Osteoblast (primary cell): Measurements from ENCODE around the gene PRMT3. TPM values are rescaled to one million over a fixed set of nuclear protein-coding genes. Genes with fewer than 3 reads are reported as not detected.

Experiments used
- DNase-seq: peaks from one replicate; pipeline ENCODE4 v3.0.0; 2011; ENCODE audit warnings: low spot score, mixed read lengths; ENCODE audit not compliant: insufficient read length; ENCODE audit errors: missing footprints
- H2AFZ ChIP-seq: 2 replicates; pipeline ENCODE4 v1.6.0; 2011; ENCODE audit warnings: mild to moderate bottlenecking, low read length
- H3K27ac ChIP-seq: 2 replicates; pipeline ENCODE4 v1.5.1; 2011; ENCODE audit warnings: mild to moderate bottlenecking, low read depth, low read length, moderate library complexity
- H3K27me3 ChIP-seq: 2 replicates; pipeline ENCODE4 v1.6.0; 2012; ENCODE audit warnings: mild to moderate bottlenecking, control low read depth, inconsistent platforms, low read length, moderate library complexity; ENCODE audit not compliant: insufficient read depth
- H3K36me3 ChIP-seq: 2 replicates; pipeline ENCODE4 v1.5.1; 2011; ENCODE audit warnings: mild to moderate bottlenecking, low read length, control low read depth, moderate library complexity; ENCODE audit not compliant: insufficient read depth
- H3K4me1 ChIP-seq: 2 replicates; pipeline ENCODE4 v1.5.1; 2011; ENCODE audit warnings: mild to moderate bottlenecking, low read length, control low read depth, moderate library complexity; ENCODE audit not compliant: insufficient read depth
- H3K4me2 ChIP-seq: 2 replicates; pipeline ENCODE4 v1.6.0; 2011; ENCODE audit warnings: mild to moderate bottlenecking, low read length; ENCODE audit not compliant: insufficient read depth
- H3K4me3 ChIP-seq: fragments of 200-600 bp; sonication (generic); 3 replicates; pipeline ENCODE4 v1.5.1; 2012; ENCODE audit warnings: mild to moderate bottlenecking, low read length, inconsistent platforms; ENCODE audit not compliant: insufficient read depth
- H3K79me2 ChIP-seq: 2 replicates; pipeline ENCODE4 v1.6.0; 2012; ENCODE audit warnings: mild to moderate bottlenecking, low read length, control low read depth, inconsistent platforms; ENCODE audit not compliant: insufficient read depth
- H3K9me3 ChIP-seq: 2 replicates; pipeline ENCODE4 v1.5.1; 2011; ENCODE audit warnings: low read depth, low read length, control low read depth
- H4K20me1 ChIP-seq: 2 replicates; pipeline ENCODE4 v1.6.0; 2012; ENCODE audit warnings: mild to moderate bottlenecking, low read length, control low read depth; ENCODE audit not compliant: insufficient read depth
- total RNA-seq: library from RNA; depleted of rRNA; stranded (reverse); fragments of >200 nt; gene quantifications from 2 replicates; pipeline ENCODE4 v1.2.3, GENCODE V29; 2012
- TF ChIP-seq, protein P1 (sequence below): IDR thresholded peaks from 2 replicates; pipeline ENCODE4 v1.5.1; 2011; ENCODE audit warnings: mild to moderate bottlenecking, low read depth, low read length, moderate library complexity; ENCODE audit errors: extremely low read depth

Gene PRMT3
- 20.3 and 20.6 TPM in 2 replicates for total RNA-seq

DNA sequence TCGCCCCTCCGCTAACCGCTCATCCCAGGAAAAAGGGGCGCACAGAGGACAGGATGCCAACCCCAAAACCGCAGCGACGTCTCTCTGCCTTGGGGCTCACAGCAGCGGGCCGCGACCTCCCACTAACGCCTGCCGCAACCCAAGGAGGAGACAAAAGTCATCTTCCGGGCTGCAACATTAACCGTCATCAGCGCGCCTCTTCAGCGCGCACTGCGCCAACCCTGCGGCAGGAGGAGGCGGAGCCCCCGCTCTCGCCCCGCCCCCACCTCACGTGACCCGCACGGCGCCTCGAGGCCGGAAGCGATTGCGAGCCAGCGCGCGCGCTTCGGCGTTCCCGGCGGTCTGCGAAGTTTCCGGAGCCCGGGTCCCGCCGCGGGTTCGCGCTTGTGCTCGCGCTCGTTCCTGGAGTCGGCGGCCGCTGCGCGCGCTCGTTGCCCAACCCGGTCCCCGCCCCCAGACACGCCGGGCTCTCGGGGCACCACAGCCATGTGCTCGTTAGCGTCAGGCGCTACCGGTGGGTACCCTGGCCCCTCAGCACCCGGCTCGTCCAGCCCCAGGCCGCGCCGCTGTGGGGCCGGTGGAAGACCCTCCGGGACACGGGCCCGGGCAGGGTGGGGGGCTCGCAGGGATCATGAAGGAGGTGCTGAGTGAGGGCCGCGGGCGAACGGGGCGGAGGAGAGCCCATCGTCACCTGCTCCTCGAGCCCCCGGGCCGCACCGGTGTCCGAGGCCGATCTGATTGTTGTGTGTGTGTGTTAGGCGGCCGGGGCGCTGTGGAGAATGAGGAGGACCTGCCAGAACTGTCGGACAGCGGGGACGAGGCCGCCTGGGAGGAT is at the start of gene PRMT3:
Gene PRMT3 (plus strand): TSS at position 456 of the 835 bp plus-strand sequence. CDS start 31 bp downstream, at position 487.
- Histone ChIP-seq H3K4me1 (peaks cover 7% of the 10 kb centered on the region), H2AFZ (peak within 1 kb of the TSS; percentile 94), H3K27ac (peak within 1 kb of the TSS; percentile 87), H3K79me2 (peaks cover 12% of the 10 kb centered on the region), H3K27me3 (no peaks in the 10 kb centered on the region), H4K20me1 (no peaks in the 10 kb centered on the region), H3K36me3 (peaks cover 12% of the 10 kb centered on the region), H3K4me2 (peak within 1 kb of the TSS; percentile 99), H3K4me3 (peak within 1 kb of the TSS; percentile 86), H3K9me3 (no peaks in the 10 kb centered on the region)
- TF ChIP-seq, protein P1, sequence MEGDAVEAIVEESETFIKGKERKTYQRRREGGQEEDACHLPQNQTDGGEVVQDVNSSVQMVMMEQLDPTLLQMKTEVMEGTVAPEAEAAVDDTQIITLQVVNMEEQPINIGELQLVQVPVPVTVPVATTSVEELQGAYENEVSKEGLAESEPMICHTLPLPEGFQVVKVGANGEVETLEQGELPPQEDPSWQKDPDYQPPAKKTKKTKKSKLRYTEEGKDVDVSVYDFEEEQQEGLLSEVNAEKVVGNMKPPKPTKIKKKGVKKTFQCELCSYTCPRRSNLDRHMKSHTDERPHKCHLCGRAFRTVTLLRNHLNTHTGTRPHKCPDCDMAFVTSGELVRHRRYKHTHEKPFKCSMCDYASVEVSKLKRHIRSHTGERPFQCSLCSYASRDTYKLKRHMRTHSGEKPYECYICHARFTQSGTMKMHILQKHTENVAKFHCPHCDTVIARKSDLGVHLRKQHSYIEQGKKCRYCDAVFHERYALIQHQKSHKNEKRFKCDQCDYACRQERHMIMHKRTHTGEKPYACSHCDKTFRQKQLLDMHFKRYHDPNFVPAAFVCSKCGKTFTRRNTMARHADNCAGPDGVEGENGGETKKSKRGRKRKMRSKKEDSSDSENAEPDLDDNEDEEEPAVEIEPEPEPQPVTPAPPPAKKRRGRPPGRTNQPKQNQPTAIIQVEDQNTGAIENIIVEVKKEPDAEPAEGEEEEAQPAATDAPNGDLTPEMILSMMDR, result peak; percentile 24
- peak; percentile 98 for DNase-seq

DNA sequence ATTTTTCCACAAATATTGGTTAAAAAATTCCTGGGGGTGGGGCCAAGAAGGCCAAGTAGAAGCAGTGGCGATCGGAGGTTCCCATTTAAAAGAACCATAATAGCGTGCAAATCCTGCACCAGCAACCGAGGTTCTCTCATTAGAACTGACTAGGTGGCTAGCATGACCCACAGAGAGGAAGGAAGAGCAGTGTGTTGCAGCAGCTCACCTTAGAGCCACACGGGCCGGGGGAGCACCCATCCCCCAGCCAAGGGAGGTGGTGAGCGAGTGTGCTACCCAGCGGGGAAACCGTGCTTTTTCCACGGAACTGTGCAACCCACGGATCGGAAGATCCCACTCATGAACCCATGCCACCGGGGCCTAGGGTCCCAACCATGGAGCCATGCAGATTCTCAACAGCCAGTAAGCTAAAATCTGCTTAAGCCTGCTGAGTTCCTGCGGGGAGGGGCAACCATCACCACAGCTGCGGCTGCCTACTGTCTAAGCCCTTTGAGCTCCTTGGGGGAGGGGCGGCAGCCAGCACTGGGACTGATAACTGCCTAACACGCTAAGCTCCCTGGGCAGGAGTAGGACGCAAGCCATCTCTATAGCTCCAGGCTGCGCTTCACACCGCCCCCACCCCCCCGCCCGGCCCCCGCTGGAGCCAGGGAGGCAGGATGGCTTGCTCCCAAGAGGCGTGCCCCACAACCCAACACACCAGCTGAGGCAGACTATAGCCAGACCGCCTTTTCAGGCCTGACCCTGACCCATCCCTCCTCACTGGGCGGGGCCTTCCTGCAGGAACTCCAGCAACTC is 45.0 kb upstream of the PRMT3 start:
- no peak for DNase-seq
- H4K20me1 ChIP-seq, result no peaks in the 10 kb centered on the region
- no peak overlapping the region for H2AFZ ChIP-seq
- H3K4me3 ChIP-seq, result no peak overlapping the region
- no peaks in the 10 kb centered on the region for H3K9me3 ChIP-seq
- H3K27me3 ChIP-seq, result peaks cover 40% of the 10 kb centered on the region
- no peaks in the 10 kb centered on the region for H3K4me1 ChIP-seq
- H3K4me2 ChIP-seq, result no peak overlapping the region
- no peaks in the 10 kb centered on the region for H3K79me2 ChIP-seq
- no peaks in the 10 kb centered on the region for H3K36me3 ChIP-seq
- H3K27ac ChIP-seq, result no peak overlapping the region
- TF ChIP-seq, protein P1, result no peak

DNA sequence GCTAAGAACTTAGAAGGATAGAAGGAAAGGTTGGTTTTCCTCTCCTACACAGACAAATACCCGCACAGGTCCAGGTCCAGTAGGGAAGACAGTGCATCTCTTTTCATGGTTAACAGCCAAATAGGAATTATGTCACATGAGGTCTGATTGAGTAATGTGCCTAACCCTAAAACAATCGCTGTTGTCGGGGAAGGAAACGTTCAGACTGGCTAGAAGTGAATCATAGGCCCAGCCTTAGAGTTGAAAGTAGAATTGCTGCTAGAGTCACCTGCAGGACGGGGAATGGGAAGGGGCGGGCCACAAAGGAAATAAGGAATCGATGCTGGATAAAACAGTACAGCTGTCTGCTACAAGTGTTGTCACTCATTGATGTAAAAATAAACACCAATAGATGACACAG is 36.4 kb upstream of the PRMT3 start:
- H3K27me3 ChIP-seq, result peaks cover 13% of the 10 kb centered on the region
- TF ChIP-seq, protein P1, result no peak
- no peak overlapping the region for H3K27ac ChIP-seq
- H3K79me2 ChIP-seq, result no peaks in the 10 kb centered on the region
- H4K20me1 ChIP-seq, result no peaks in the 10 kb centered on the region
- H2AFZ ChIP-seq, result no peak overlapping the region
- H3K4me2 ChIP-seq, result no peak overlapping the region
- H3K4me3 ChIP-seq, result no peak overlapping the region
- no peaks in the 10 kb centered on the region for H3K4me1 ChIP-seq
- no peak for DNase-seq
- H3K36me3 ChIP-seq, result no peaks in the 10 kb centered on the region
- no peaks in the 10 kb centered on the region for H3K9me3 ChIP-seq

DNA sequence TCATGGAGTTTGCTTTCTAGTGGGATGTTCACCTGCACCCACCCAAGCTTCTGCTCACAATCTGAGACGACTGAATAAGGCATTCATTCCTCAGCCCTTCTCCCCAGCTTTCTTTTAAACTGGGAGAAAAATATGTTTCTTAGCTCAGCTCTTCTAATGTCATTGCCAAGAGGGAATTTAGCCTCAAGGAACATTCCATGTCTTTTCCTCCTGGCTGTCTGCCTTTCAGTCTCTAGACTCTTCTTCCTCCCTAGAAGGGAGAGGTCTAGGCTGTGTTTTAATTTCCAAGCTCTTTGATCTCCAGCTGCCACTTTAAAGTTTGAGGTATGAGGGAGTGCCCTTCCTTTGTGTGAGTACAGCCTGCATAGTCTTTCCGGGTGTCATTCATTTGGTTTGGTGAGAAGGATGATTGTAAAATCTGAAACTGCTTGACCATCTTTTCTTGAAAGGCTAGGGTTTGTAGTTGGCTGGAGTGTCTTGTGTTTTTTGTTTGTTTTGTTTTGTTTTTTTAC is 35.7 kb upstream of the PRMT3 start:
- Histone ChIP-seq H3K27me3 (peaks cover 13% of the 10 kb centered on the region), H3K36me3 (no peaks in the 10 kb centered on the region), H3K79me2 (no peaks in the 10 kb centered on the region), H3K4me2 (no peak overlapping the region), H3K9me3 (no peaks in the 10 kb centered on the region), H2AFZ (no peak overlapping the region), H4K20me1 (no peaks in the 10 kb centered on the region), H3K4me3 (no peak overlapping the region), H3K4me1 (no peaks in the 10 kb centered on the region), H3K27ac (no peak overlapping the region)
- TF ChIP-seq, protein P1, result no peak
- no peak for DNase-seq
